Colonic mucosa (tissue), 4 donors: ENCODE measurements around the gene PEX3. TPM values are rescaled to one million over a fixed set of nuclear protein-coding genes. Genes with fewer than 3 reads are reported as not detected.

Source experiments
- DNase-seq: peaks from one replicate; pipeline ENCODE4 v3.0.0-alpha.2; 2020
- H3K27ac ChIP-seq: fragments of 200-600 bp; one replicate; pipeline ENCODE4 v1.8.0; 2021
- H3K27me3 ChIP-seq: fragments of 200-600 bp; one replicate; pipeline ENCODE4 v1.8.0; 2021
- H3K36me3 ChIP-seq: fragments of 200-600 bp; one replicate; pipeline ENCODE4 v1.8.0; 2021
- H3K4me1 ChIP-seq: fragments of 200-600 bp; one replicate; pipeline ENCODE4 v1.8.0; 2021; ENCODE audit warnings: mild to moderate bottlenecking
- H3K4me3 ChIP-seq: fragments of 200-600 bp; one replicate; pipeline ENCODE4 v1.8.0; 2021
- H3K9ac ChIP-seq, 2 donors: one replicate each; pipeline ENCODE4 v1.7.0; 2013; ENCODE audit warnings: control low read depth in 2 of 2, low read depth in 2 of 2, low read length in 2 of 2
- H3K9me3 ChIP-seq: fragments of 200-600 bp; one replicate; pipeline ENCODE4 v1.8.0; 2021
- intact Hi-C: fragments of 100-400 bp; cut with DNase I; formaldehyde crosslinking; loops from one replicate; pipeline ENCODE4 v1.14.1; 2022
- total RNA-seq, 2 donors: library from RNA; stranded (reverse); fragmentation: NEBNext Ultra II Directional in 1 of 2; extraction: Animal tissue kit (Norgen Biotek cat#: 25700) in 1 of 2; gene quantifications; one replicate each; pipeline ENCODE4 v1.2.1, GENCODE V29; 2021
- TF ChIP-seq, protein P1 (sequence below): fragments of 200-600 bp; IDR thresholded peaks from one replicate; pipeline ENCODE4 v1.8.0; 2022; ENCODE audit warnings: antibody characterized with exemption, mild to moderate bottlenecking
- donor health status: healthy.
- donor health status: DM: no; HTN: no; CAD: no.
- donor health status: DM: no; HTN: no; CAD: no.

The PEX3 gene
- total RNA-seq, 2 donors from 2014 or later = 9.1 to 11.1 TPM

DNA sequence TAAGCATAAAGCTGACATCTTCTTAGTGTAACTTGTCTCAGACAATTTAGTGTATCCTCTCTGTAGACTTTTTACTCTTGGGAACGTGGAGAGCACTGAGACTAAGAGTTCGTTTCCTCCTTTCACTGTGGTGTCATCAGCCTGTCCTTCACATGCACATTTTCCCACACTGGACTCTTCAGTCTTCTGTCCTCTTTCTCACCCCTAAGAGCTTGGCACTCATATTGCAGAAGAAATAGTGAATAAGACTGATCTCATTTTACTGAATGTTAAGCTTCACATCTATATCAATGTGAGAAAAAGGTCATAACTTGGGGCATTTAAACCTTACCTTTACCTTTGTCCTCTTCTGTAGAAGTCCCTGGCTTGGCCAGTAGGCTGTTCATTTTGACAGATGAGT, 35.4 kb downstream of the PEX3 start:
- Histone ChIP-seq H3K4me1 (no peaks in the 10 kb centered on the region), H3K4me3 (no peak overlapping the region), H3K27me3 (no peaks in the 10 kb centered on the region), H3K27ac (no peak overlapping the region), H3K9me3 (no peaks in the 10 kb centered on the region), H3K9ac (no peak overlapping the region), H3K36me3 (no peaks in the 10 kb centered on the region)
- TF ChIP-seq, protein P1, sequence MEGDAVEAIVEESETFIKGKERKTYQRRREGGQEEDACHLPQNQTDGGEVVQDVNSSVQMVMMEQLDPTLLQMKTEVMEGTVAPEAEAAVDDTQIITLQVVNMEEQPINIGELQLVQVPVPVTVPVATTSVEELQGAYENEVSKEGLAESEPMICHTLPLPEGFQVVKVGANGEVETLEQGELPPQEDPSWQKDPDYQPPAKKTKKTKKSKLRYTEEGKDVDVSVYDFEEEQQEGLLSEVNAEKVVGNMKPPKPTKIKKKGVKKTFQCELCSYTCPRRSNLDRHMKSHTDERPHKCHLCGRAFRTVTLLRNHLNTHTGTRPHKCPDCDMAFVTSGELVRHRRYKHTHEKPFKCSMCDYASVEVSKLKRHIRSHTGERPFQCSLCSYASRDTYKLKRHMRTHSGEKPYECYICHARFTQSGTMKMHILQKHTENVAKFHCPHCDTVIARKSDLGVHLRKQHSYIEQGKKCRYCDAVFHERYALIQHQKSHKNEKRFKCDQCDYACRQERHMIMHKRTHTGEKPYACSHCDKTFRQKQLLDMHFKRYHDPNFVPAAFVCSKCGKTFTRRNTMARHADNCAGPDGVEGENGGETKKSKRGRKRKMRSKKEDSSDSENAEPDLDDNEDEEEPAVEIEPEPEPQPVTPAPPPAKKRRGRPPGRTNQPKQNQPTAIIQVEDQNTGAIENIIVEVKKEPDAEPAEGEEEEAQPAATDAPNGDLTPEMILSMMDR = no peak
- intact Hi-C loops = no loop called here
- no peak for DNase-seq

DNA sequence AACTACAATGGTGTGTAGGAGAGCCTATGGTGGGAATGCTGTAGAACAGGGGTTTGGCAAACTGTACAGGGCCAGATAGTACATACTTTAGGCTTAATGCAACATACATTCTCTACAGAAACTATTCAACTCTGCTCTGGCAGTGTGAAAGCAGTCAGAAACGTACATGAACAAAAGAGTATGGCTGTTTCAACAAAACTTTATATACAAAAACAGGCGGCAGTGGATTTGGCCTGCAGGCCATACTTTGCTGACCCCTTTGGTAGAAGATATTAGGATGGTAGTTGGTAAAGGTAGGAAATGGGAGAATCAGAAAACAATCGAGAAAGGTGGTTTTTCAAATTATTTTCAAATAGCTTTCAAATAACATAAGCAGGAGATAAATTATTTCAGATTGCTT, 36.1 kb downstream of the PEX3 start:
- no peak for DNase-seq
- H3K27me3 ChIP-seq = no peaks in the 10 kb centered on the region
- intact Hi-C loops = no loop called here
- TF ChIP-seq, protein P1 = no peak
- H3K27ac ChIP-seq = no peak overlapping the region
- H3K9me3 ChIP-seq = no peaks in the 10 kb centered on the region
- H3K9ac ChIP-seq = no peak overlapping the region
- H3K4me3 ChIP-seq = no peak overlapping the region
- no peaks in the 10 kb centered on the region for H3K36me3 ChIP-seq
- no peaks in the 10 kb centered on the region for H3K4me1 ChIP-seq

DNA sequence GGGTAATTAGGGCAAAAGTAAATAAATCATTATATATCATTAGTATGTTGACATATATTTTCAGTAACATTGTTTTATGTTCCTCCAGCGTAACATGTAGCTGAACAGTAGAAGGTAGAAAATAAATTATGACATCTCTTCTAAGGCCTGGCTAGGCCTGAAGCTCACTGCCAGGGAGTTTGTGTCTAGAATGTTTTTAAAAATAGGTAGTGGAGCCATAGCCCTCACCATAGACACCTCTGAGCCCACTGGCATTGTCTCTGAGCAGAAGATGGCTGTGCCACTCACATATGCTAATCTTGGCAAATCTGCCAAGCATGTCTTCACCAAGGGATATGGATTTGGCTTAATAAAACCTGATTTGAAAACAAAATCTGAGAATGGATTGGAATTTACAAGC, 39.6 kb downstream of the PEX3 start:
- TF ChIP-seq, protein P1 = no peak
- no peak for DNase-seq
- no peaks in the 10 kb centered on the region for H3K4me1 ChIP-seq
- no peak overlapping the region for H3K27ac ChIP-seq
- H3K27me3 ChIP-seq = no peaks in the 10 kb centered on the region
- no peaks in the 10 kb centered on the region for H3K36me3 ChIP-seq
- no peak overlapping the region for H3K9ac ChIP-seq
- no peaks in the 10 kb centered on the region for H3K9me3 ChIP-seq
- no peak overlapping the region for H3K4me3 ChIP-seq
- intact Hi-C loops = no loop called here

DNA sequence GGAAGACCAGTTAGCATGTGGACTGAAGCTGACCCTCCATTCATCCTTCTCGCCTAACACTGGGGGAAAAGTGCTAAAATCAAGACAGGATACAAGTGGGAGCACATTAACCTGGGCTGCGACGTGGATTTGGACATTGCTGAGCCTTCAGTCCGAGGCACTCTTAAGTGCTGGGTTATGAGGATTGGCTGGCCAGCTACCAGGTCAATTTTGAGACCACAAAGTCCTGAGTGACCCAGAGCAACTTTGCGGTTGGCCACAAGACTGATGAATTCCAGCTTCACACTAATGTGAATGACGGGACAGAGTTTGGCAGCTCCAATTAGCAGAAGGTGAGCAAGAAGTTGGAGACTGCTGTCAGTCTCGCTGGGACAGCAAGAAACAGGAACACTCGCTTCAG, 40.2 kb downstream of the PEX3 start:
- Histone ChIP-seq H3K4me1 (no peaks in the 10 kb centered on the region), H3K4me3 (no peak overlapping the region), H3K27me3 (no peaks in the 10 kb centered on the region), H3K9me3 (no peaks in the 10 kb centered on the region), H3K36me3 (no peaks in the 10 kb centered on the region), H3K9ac (no peak overlapping the region), H3K27ac (no peak overlapping the region)
- TF ChIP-seq, protein P1 = no peak
- intact Hi-C loops = no loop called here
- no peak for DNase-seq

DNA sequence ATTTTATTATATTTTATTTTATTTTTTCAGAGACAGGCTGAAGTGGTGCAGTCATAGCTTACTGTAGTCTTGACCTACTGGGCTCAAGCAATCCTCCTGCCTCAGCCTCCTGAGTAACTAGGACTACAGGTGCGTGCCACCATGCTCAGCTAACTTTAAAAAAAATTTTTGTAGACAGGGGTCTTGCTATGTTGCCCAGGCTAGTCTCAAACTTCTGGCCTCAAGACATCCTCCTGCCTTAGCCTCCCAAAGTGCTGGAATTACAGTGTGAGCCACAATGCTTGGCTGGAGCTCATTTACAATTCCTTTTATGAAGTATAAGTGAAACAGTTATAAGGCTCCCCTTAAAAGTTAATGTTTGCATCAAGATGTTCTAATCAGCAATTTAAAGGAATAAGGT, 46.4 kb downstream of the PEX3 start:
- Histone ChIP-seq H3K27me3 (no peaks in the 10 kb centered on the region), H3K36me3 (peaks cover 5% of the 10 kb centered on the region), H3K9me3 (no peaks in the 10 kb centered on the region), H3K4me3 (no peak overlapping the region), H3K4me1 (no peaks in the 10 kb centered on the region), H3K27ac (no peak overlapping the region), H3K9ac (no peak overlapping the region)
- DNase-seq = no peak
- TF ChIP-seq, protein P1 = no peak
- intact Hi-C loops = no loop called here

DNA sequence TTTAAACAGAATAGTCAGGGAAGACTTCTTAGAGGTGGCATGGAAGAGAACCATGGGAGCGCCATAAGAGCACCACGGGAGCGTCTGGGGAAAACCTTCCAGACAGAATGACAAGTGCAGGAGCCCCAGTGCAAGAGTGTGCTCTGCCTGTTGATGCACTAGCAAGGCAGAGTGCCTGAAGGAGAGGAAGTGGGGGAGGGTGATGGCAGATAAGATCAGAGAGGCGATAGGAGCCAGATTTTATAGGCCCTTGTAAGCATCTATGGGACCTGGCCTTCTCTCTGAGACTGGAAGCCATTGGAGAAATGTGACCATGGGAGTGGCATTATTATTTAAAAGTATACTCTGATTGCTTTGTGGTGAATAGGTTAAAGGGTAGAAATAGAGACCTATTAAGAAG, 47.8 kb downstream of the PEX3 start:
- H3K27ac ChIP-seq = no peak overlapping the region
- DNase-seq = no peak
- H3K36me3 ChIP-seq = peaks cover 5% of the 10 kb centered on the region
- H3K9ac ChIP-seq = no peak overlapping the region
- H3K4me3 ChIP-seq = no peak overlapping the region
- TF ChIP-seq, protein P1 = no peak
- no peaks in the 10 kb centered on the region for H3K27me3 ChIP-seq
- intact Hi-C loops = no loop called here
- no peaks in the 10 kb centered on the region for H3K9me3 ChIP-seq
- H3K4me1 ChIP-seq = no peaks in the 10 kb centered on the region
